Hepatocyte (in vitro differentiated cells): ENCODE results near the gene SEMA3G.

Experiments used
- EZH2 ChIP-seq: fragments of 200-600 bp; sonication (generic); IDR thresholded peaks from 2 replicates; pipeline ENCODE4 v1.6.1; 2016; ENCODE audit warnings: antibody characterized with exemption, mild to moderate bottlenecking, borderline replicate concordance
- EZH2phosphoT487 ChIP-seq: fragments of 200-600 bp; sonication (generic); IDR thresholded peaks from one replicate; pipeline ENCODE4 v1.6.1; 2018; ENCODE audit warnings: antibody characterized with exemption, mild to moderate bottlenecking, low read depth, moderate library complexity; ENCODE audit not compliant: unreplicated experiment, severe bottlenecking
- TF ChIP-seq, protein P1 (sequence below): fragments of 200-600 bp; sonication (generic); IDR thresholded peaks from 2 replicates; pipeline ENCODE4 v1.5.1; 2016; ENCODE audit warnings: antibody characterized with exemption, mild to moderate bottlenecking; ENCODE audit not compliant: poor library complexity

- TF ChIP-seq, protein P1, sequence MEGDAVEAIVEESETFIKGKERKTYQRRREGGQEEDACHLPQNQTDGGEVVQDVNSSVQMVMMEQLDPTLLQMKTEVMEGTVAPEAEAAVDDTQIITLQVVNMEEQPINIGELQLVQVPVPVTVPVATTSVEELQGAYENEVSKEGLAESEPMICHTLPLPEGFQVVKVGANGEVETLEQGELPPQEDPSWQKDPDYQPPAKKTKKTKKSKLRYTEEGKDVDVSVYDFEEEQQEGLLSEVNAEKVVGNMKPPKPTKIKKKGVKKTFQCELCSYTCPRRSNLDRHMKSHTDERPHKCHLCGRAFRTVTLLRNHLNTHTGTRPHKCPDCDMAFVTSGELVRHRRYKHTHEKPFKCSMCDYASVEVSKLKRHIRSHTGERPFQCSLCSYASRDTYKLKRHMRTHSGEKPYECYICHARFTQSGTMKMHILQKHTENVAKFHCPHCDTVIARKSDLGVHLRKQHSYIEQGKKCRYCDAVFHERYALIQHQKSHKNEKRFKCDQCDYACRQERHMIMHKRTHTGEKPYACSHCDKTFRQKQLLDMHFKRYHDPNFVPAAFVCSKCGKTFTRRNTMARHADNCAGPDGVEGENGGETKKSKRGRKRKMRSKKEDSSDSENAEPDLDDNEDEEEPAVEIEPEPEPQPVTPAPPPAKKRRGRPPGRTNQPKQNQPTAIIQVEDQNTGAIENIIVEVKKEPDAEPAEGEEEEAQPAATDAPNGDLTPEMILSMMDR, result no peak
- no peak for TF ChIP-seq EZH2
- no peak for TF ChIP-seq EZH2phosphoT487
Measured at GRCh38 chr3:52388933-52389332, 56.0 kb downstream of the SEMA3G start.
